SK-N-MC (cell line): ENCODE measurements around the gene FBXL2.

Experiments used
- FOXP2 ChIP-seq: optimal IDR thresholded peaks from 2 replicates; pipeline ENCODE3; 2011; ENCODE audit warnings: mild to moderate bottlenecking, moderate library complexity; ENCODE audit not compliant: insufficient read depth; ENCODE audit errors: extremely low read length, control extremely low read depth
- POLR2AphosphoS5 ChIP-seq: IDR thresholded peaks from 2 replicates; pipeline ENCODE4 v1.6.1; 2012; ENCODE audit warnings: mild to moderate bottlenecking, low read depth, low read length, borderline replicate concordance

DNA sequence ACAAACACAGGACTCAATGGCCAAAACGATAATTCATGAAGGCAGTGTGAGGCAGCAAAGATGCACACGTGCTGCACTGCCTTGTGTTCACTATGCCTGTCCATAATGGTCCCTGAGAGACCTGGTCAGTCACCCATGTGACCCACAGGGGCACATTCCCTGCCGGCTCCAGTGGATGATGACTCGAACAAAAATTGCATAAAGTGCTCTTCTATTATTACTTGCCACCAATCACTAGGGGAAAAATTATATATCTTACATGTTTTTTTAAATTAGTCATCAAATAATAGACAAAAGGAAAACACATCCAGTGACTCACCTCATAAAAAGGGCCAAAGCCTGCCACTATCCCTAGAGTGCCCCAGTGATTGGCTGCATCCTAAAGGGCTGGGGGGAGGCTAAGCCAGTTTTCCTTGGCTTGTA, 115.5 kb downstream of the FBXL2 start:
- TF ChIP-seq FOXP2 (no peak), POLR2AphosphoS5 (no peak)
